SU-DHL-6 (cell line): ENCODE measurements around the gene PMEL.

Experiments
- H2AFZ ChIP-seq: fragments of 200-600 bp; sonication (generic); 2 replicates; pipeline ENCODE4 v1.6.1; 2014; ENCODE audit warnings: low read depth, mild to moderate bottlenecking, moderate library complexity, mixed read lengths, antibody characterized with exemption, low read length; ENCODE audit not compliant: severe bottlenecking
- H3F3A ChIP-seq: fragments of 200-600 bp; shearing (Covaris generic); 2 replicates; pipeline ENCODE4 v1.6.0; 2016; ENCODE audit warnings: antibody characterized with exemption, mild to moderate bottlenecking; ENCODE audit not compliant: insufficient read depth
- H3K27ac ChIP-seq: fragments of 200-600 bp; sonication (generic); 2 replicates; pipeline ENCODE4 v1.5.1; 2016; ENCODE audit warnings: low read depth, mild to moderate bottlenecking, low read length, moderate library complexity, mixed read lengths
- H3K27me3 ChIP-seq: fragments of 200-600 bp; sonication (generic), shearing (Covaris generic); 2 replicates; pipeline ENCODE4 v1.6.0; 2014; ENCODE audit warnings: mild to moderate bottlenecking, low read length
- H3K36me3 ChIP-seq: fragments of 200-600 bp; sonication (generic); 2 replicates; pipeline ENCODE4 v1.6.1; 2014; ENCODE audit warnings: mild to moderate bottlenecking, low read length, mixed read lengths
- H3K4me2 ChIP-seq: fragments of 300-600, 200-600 bp; shearing (Covaris generic), sonication (generic); 2 replicates; pipeline ENCODE4 v1.6.0; 2014; ENCODE audit warnings: low read length, low read depth, mild to moderate bottlenecking; ENCODE audit not compliant: poor library complexity, severe bottlenecking
- H3K4me3 ChIP-seq: fragments of 200-600 bp; sonication (generic); 2 replicates; pipeline ENCODE4 v1.5.1; 2014; ENCODE audit warnings: antibody characterized with exemption, low read length, mild to moderate bottlenecking, mixed read lengths; ENCODE audit not compliant: insufficient read depth, poor library complexity, severe bottlenecking
- H3K79me2 ChIP-seq: fragments of 200-600 bp; sonication (generic); 2 replicates; pipeline ENCODE4 v1.6.1; 2014; ENCODE audit warnings: mild to moderate bottlenecking, low read length, moderate library complexity; ENCODE audit not compliant: insufficient read depth
- H3K9ac ChIP-seq: fragments of 200-600 bp; sonication (generic); 2 replicates; pipeline ENCODE4 v1.7.0; 2014; ENCODE audit warnings: mild to moderate bottlenecking, low read length
- H3K9me2 ChIP-seq: fragments of 200-600 bp; sonication (generic); replicated peaks from 2 replicates; pipeline ENCODE4 v1.6.1; 2014; ENCODE audit warnings: low read length; ENCODE audit not compliant: insufficient read depth
- H3K9me3 ChIP-seq: fragments of 200-600 bp; sonication (generic); 2 replicates; pipeline ENCODE4 v1.6.1; 2014; ENCODE audit warnings: low read length, mixed read lengths; ENCODE audit not compliant: insufficient read depth
- H4K20me1 ChIP-seq: fragments of 200-600 bp; sonication (generic); 2 replicates; pipeline ENCODE4 v1.6.1; 2014; ENCODE audit warnings: low read depth, mild to moderate bottlenecking, antibody characterized with exemption, low read length, moderate library complexity, mixed read lengths
- EZH2phosphoT487 ChIP-seq: fragments of 200-600 bp; sonication (generic), shearing (Covaris generic); conservative IDR thresholded peaks from 2 replicates; pipeline ENCODE4 v1.6.1; 2018; ENCODE audit warnings: mild to moderate bottlenecking, antibody characterized with exemption, low read length, moderate library complexity, mixed read lengths
- TF ChIP-seq, protein P1 (sequence below): fragments of 200-600 bp; sonication (generic); IDR thresholded peaks from one replicate; pipeline ENCODE4 v1.5.1; 2017; ENCODE audit warnings: antibody characterized with exemption, mild to moderate bottlenecking, low read length, moderate library complexity; ENCODE audit not compliant: insufficient read depth, poor library complexity, severe bottlenecking

Gene PMEL

GRCh38 chr12:55908726-55909512, 56.9 kb downstream of the PMEL start:
- Histone ChIP-seq H3K4me2 (no peak overlapping the region), H3K36me3 (no peaks in the 10 kb centered on the region), H3K27me3 (no peaks in the 10 kb centered on the region), H4K20me1 (no peaks in the 10 kb centered on the region), H3K79me2 (peaks cover 44% of the 10 kb centered on the region; the same call in 1 of the 2 replicates), H2AFZ (no peak overlapping the region), H3K4me3 (no peak overlapping the region), H3K9me2 (no peaks in the 10 kb centered on the region), H3K9ac (no peak overlapping the region), H3K9me3 (no peaks in the 10 kb centered on the region), H3K27ac (no peak overlapping the region), H3F3A (0 out of 2 replicates have a peak, but pooled peaks cover 6% of the 10 kb centered on the region)
- TF ChIP-seq, protein P1, sequence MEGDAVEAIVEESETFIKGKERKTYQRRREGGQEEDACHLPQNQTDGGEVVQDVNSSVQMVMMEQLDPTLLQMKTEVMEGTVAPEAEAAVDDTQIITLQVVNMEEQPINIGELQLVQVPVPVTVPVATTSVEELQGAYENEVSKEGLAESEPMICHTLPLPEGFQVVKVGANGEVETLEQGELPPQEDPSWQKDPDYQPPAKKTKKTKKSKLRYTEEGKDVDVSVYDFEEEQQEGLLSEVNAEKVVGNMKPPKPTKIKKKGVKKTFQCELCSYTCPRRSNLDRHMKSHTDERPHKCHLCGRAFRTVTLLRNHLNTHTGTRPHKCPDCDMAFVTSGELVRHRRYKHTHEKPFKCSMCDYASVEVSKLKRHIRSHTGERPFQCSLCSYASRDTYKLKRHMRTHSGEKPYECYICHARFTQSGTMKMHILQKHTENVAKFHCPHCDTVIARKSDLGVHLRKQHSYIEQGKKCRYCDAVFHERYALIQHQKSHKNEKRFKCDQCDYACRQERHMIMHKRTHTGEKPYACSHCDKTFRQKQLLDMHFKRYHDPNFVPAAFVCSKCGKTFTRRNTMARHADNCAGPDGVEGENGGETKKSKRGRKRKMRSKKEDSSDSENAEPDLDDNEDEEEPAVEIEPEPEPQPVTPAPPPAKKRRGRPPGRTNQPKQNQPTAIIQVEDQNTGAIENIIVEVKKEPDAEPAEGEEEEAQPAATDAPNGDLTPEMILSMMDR = no peak
- TF ChIP-seq EZH2phosphoT487 = no peak

DNA sequence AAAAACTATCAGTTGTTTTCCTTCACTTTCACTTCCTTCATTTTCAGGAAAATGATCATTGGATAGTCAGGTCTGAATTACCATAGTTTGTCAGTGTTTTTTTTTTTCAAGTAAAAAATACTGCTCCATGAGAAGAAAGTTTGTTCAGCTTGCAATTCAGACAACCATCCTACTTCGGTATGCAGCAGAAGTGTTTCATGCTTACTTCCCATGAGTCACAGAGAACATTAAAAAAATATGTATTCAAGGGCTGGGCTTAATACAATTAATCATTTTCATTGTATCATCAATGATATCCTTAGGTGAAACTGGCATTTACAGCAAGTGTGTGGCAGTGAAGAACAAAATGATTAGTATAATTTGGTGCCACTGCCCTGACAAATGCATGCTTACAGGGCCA, 59.8 kb downstream of the PMEL start:
- peaks cover 17% of the 10 kb centered on the region; the same call in 1 of the 2 replicates for H3K79me2 ChIP-seq
- 0 out of 2 replicates have a peak, but pooled peaks cover 4% of the 10 kb centered on the region for H3K36me3 ChIP-seq
- H3K4me2 ChIP-seq = no peak overlapping the region
- H3F3A ChIP-seq = 0 out of 2 replicates have a peak, but pooled peaks cover 6% of the 10 kb centered on the region
- H2AFZ ChIP-seq = no peak overlapping the region
- TF ChIP-seq, protein P1 = no peak
- TF ChIP-seq EZH2phosphoT487 = no peak
- no peaks in the 10 kb centered on the region for H4K20me1 ChIP-seq
- H3K4me3 ChIP-seq = no peak overlapping the region
- H3K9ac ChIP-seq = no peak overlapping the region
- no peaks in the 10 kb centered on the region for H3K27me3 ChIP-seq
- H3K27ac ChIP-seq = no peak overlapping the region
- H3K9me2 ChIP-seq = no peaks in the 10 kb centered on the region
- no peaks in the 10 kb centered on the region for H3K9me3 ChIP-seq
